HUES48 (cell line): ENCODE measurements around the gene LRBA.

Experiments
- H3K27ac ChIP-seq: one replicate; pipeline ENCODE4 v1.7.0; 2013; ENCODE audit warnings: low read depth, low read length, inconsistent platforms
- H3K27me3 ChIP-seq: 2 replicates; pipeline ENCODE4 v1.6.1; 2013; ENCODE audit warnings: mild to moderate bottlenecking, low read length; ENCODE audit not compliant: control insufficient read depth, insufficient read depth
- H3K36me3 ChIP-seq: 2 replicates; pipeline ENCODE4 v1.6.1; 2013; ENCODE audit warnings: low read length; ENCODE audit not compliant: control insufficient read depth, insufficient read depth
- H3K4me1 ChIP-seq: 2 replicates; pipeline ENCODE4 v1.6.1; 2013; ENCODE audit warnings: mild to moderate bottlenecking, low read length; ENCODE audit not compliant: control insufficient read depth, insufficient read depth
- H3K4me3 ChIP-seq: 2 replicates; pipeline ENCODE4 v1.5.1; 2013; ENCODE audit warnings: mild to moderate bottlenecking, low read depth, low read length
- H3K9ac ChIP-seq: 2 replicates; pipeline ENCODE4 v1.6.1; 2013; ENCODE audit warnings: mild to moderate bottlenecking, low read depth, low read length, moderate library complexity
- H3K9me3 ChIP-seq: 2 replicates; pipeline ENCODE4 v1.6.1; 2013; ENCODE audit warnings: low read length; ENCODE audit not compliant: control insufficient read depth, insufficient read depth

LRBA gene

GRCh38 chr4:150582146-150582872, 432.8 kb downstream of the LRBA start, which contains the start of gene MAB21L2:
Gene MAB21L2 (plus strand): TSS chr4:150582151. CDS start chr4:150583030, 879 bp downstream.
- H3K4me1 ChIP-seq = peaks cover 48% of the 10 kb centered on the region
- H3K9ac ChIP-seq = no peak within 1 kb of the TSS
- H3K27ac ChIP-seq = no peak within 1 kb of the TSS
- peaks cover 87% of the 10 kb centered on the region for H3K27me3 ChIP-seq
- H3K36me3 ChIP-seq = no peaks in the 10 kb centered on the region
- H3K9me3 ChIP-seq = no peaks in the 10 kb centered on the region
- H3K4me3 ChIP-seq = peak within 1 kb of the TSS; percentile 72

- Histone ChIP-seq H3K27me3 (peaks cover 87% of the 10 kb centered on the region), H3K9ac (no peak overlapping the region), H3K4me1 (peaks cover 48% of the 10 kb centered on the region), H3K36me3 (no peaks in the 10 kb centered on the region), H3K27ac (no peak overlapping the region), H3K9me3 (no peaks in the 10 kb centered on the region), H3K4me3 (peak overlapping the region; percentile 72)
Observed at GRCh38 chr4:150581641-150582051, 433.4 kb downstream of the LRBA start.

- Histone ChIP-seq H3K4me3 (peak overlapping the region; percentile 72), H3K4me1 (peaks cover 45% of the 10 kb centered on the region), H3K27me3 (peaks cover 84% of the 10 kb centered on the region), H3K27ac (no peak overlapping the region), H3K9ac (no peak overlapping the region), H3K36me3 (no peaks in the 10 kb centered on the region), H3K9me3 (no peaks in the 10 kb centered on the region)
Observed at GRCh38 chr4:150581056-150581605, 434.0 kb downstream of the LRBA start.

- Histone ChIP-seq H3K9ac (no peak overlapping the region), H3K4me1 (peaks cover 37% of the 10 kb centered on the region), H3K4me3 (peak overlapping the region; percentile 68), H3K9me3 (no peaks in the 10 kb centered on the region), H3K27ac (no peak overlapping the region), H3K27me3 (peaks cover 76% of the 10 kb centered on the region), H3K36me3 (no peaks in the 10 kb centered on the region)
Observed at GRCh38 chr4:150580306-150580705, 434.8 kb downstream of the LRBA start.

- Histone ChIP-seq H3K27me3 (peaks cover 70% of the 10 kb centered on the region), H3K9me3 (no peaks in the 10 kb centered on the region), H3K9ac (no peak overlapping the region), H3K36me3 (no peaks in the 10 kb centered on the region), H3K4me3 (peak overlapping the region; percentile 68), H3K4me1 (peaks cover 31% of the 10 kb centered on the region), H3K27ac (no peak overlapping the region)
Observed at GRCh38 chr4:150579551-150580234, 435.4 kb downstream of the LRBA start.

GRCh38 chr4:150578745-150579501, 436.2 kb downstream of the LRBA start:
- peaks cover 62% of the 10 kb centered on the region for H3K27me3 ChIP-seq
- H3K4me1 ChIP-seq = peaks cover 25% of the 10 kb centered on the region
- no peak overlapping the region for H3K27ac ChIP-seq
- H3K9me3 ChIP-seq = no peaks in the 10 kb centered on the region
- H3K4me3 ChIP-seq = peak overlapping the region; percentile 68
- H3K36me3 ChIP-seq = no peaks in the 10 kb centered on the region
- no peak overlapping the region for H3K9ac ChIP-seq

- Histone ChIP-seq H3K9me3 (no peaks in the 10 kb centered on the region), H3K9ac (no peak overlapping the region), H3K27me3 (peaks cover 51% of the 10 kb centered on the region), H3K4me3 (no peak overlapping the region), H3K36me3 (no peaks in the 10 kb centered on the region), H3K4me1 (peaks cover 22% of the 10 kb centered on the region), H3K27ac (no peak overlapping the region)
Observed at GRCh38 chr4:150577796-150578195, 437.3 kb downstream of the LRBA start.

GRCh38 chr4:150574678-150575077, 440.4 kb downstream of the LRBA start:
- Histone ChIP-seq H3K4me1 (peaks cover 8% of the 10 kb centered on the region), H3K27me3 (peaks cover 20% of the 10 kb centered on the region), H3K4me3 (no peak overlapping the region), H3K27ac (no peak overlapping the region), H3K9me3 (no peaks in the 10 kb centered on the region), H3K9ac (no peak overlapping the region), H3K36me3 (no peaks in the 10 kb centered on the region)

GRCh38 chr4:150573534-150573933, 441.6 kb downstream of the LRBA start:
- Histone ChIP-seq H3K36me3 (no peaks in the 10 kb centered on the region), H3K27me3 (peaks cover 9% of the 10 kb centered on the region), H3K4me3 (no peak overlapping the region), H3K9me3 (no peaks in the 10 kb centered on the region), H3K27ac (no peak overlapping the region), H3K9ac (no peak overlapping the region), H3K4me1 (peaks cover 2% of the 10 kb centered on the region; the same call in 1 of the 2 replicates)

GRCh38 chr4:150572704-150573504, 442.2 kb downstream of the LRBA start:
- H3K27ac ChIP-seq = no peak overlapping the region
- no peak overlapping the region for H3K4me3 ChIP-seq
- no peaks in the 10 kb centered on the region for H3K9me3 ChIP-seq
- no peaks in the 10 kb centered on the region for H3K4me1 ChIP-seq
- H3K9ac ChIP-seq = no peak overlapping the region
- no peaks in the 10 kb centered on the region for H3K36me3 ChIP-seq
- peaks cover 3% of the 10 kb centered on the region; the same call in 1 of the 2 replicates for H3K27me3 ChIP-seq
